Measurements from ENCODE around the gene CADM2. TPM values are rescaled to one million over a fixed set of nuclear protein-coding genes. Genes with fewer than 3 reads are reported as not detected.

CADM2 gene
- total RNA-seq, 1 experiment from 2014 or later: 0.64 TPM

GRCh38 chr3:85781806-85782205, 823.0 kb downstream of the CADM2 start:
- ChIA-PET CTCF (no interaction called here), POLR2A (no interaction called here)
- H3K4me1 ChIP-seq (ENCODE audit: control insufficient read depth, insufficient read depth, low read length): no peaks in the 10 kb centered on the region
- no TSS peak for BruUV-seq (replicated peaks)
- no peaks in the 10 kb centered on the region for H3K36me3 ChIP-seq (ENCODE audit: control insufficient read depth, insufficient read depth, low read length)
- no peak overlapping the region for H3K27ac ChIP-seq (ENCODE audit: low read length)
- intact Hi-C loops (cut with micrococcal nuclease; ENCODE audit: unreplicated experiment): no loop called here
- TF ChIP-seq, protein P1, sequence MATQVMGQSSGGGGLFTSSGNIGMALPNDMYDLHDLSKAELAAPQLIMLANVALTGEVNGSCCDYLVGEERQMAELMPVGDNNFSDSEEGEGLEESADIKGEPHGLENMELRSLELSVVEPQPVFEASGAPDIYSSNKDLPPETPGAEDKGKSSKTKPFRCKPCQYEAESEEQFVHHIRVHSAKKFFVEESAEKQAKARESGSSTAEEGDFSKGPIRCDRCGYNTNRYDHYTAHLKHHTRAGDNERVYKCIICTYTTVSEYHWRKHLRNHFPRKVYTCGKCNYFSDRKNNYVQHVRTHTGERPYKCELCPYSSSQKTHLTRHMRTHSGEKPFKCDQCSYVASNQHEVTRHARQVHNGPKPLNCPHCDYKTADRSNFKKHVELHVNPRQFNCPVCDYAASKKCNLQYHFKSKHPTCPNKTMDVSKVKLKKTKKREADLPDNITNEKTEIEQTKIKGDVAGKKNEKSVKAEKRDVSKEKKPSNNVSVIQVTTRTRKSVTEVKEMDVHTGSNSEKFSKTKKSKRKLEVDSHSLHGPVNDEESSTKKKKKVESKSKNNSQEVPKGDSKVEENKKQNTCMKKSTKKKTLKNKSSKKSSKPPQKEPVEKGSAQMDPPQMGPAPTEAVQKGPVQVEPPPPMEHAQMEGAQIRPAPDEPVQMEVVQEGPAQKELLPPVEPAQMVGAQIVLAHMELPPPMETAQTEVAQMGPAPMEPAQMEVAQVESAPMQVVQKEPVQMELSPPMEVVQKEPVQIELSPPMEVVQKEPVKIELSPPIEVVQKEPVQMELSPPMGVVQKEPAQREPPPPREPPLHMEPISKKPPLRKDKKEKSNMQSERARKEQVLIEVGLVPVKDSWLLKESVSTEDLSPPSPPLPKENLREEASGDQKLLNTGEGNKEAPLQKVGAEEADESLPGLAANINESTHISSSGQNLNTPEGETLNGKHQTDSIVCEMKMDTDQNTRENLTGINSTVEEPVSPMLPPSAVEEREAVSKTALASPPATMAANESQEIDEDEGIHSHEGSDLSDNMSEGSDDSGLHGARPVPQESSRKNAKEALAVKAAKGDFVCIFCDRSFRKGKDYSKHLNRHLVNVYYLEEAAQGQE (IDR thresholded peaks at IDR 0.05; ENCODE audit: insufficient read depth in 1 of 2, low read depth in 2 of 2, low read length in 1 of 2): no peak
- TF ChIP-seq TCF7L2 (IDR thresholded peaks at IDR 0.05; ENCODE audit: low read depth, low read length): no peak
- no peak for TF ChIP-seq POLR2AphosphoS5 (IDR thresholded peaks at IDR 0.05; ENCODE audit: low read depth, low read length)
- TF ChIP-seq, protein P2, sequence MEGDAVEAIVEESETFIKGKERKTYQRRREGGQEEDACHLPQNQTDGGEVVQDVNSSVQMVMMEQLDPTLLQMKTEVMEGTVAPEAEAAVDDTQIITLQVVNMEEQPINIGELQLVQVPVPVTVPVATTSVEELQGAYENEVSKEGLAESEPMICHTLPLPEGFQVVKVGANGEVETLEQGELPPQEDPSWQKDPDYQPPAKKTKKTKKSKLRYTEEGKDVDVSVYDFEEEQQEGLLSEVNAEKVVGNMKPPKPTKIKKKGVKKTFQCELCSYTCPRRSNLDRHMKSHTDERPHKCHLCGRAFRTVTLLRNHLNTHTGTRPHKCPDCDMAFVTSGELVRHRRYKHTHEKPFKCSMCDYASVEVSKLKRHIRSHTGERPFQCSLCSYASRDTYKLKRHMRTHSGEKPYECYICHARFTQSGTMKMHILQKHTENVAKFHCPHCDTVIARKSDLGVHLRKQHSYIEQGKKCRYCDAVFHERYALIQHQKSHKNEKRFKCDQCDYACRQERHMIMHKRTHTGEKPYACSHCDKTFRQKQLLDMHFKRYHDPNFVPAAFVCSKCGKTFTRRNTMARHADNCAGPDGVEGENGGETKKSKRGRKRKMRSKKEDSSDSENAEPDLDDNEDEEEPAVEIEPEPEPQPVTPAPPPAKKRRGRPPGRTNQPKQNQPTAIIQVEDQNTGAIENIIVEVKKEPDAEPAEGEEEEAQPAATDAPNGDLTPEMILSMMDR (IDR thresholded peaks at IDR 0.05): no peak
- TF ChIP-seq SIN3A (IDR thresholded peaks at IDR 0.05; ENCODE audit: borderline replicate concordance, insufficient read depth, low read depth, low read length): no peak
- in situ Hi-C loops (cut with HindIII; ENCODE audit: low pct_unique_long_range_greater_than_20kb, low sequenced_read_pairs): no loop called here
- no peaks in the 10 kb centered on the region for H3K27me3 ChIP-seq (ENCODE audit: control insufficient read depth, insufficient read depth, low read length)
- H3K4me3 ChIP-seq (ENCODE audit: low read depth in 2 of 2, low read length in 2 of 2): no peak overlapping the region
- ATAC-seq: no peak
- no peaks in the 10 kb centered on the region for H3K9me3 ChIP-seq (ENCODE audit: control insufficient read depth, insufficient read depth, low read depth, low read length)
- DNase-seq (ENCODE audit: low read depth, low spot score): no peak

GRCh38 chr3:85783291-85783690, 824.5 kb downstream of the CADM2 start:
- no peak overlapping the region for H3K4me3 ChIP-seq (ENCODE audit: low read depth in 2 of 2, low read length in 2 of 2)
- in situ Hi-C loops (cut with HindIII; ENCODE audit: low pct_unique_long_range_greater_than_20kb, low sequenced_read_pairs) (no loop called here), intact Hi-C loops (cut with micrococcal nuclease; ENCODE audit: unreplicated experiment) (no loop called here)
- CTCF ChIA-PET: no interaction called here
- DNase-seq (ENCODE audit: low read depth, low spot score): no peak
- BruUV-seq (replicated peaks): no TSS peak
- H3K9me3 ChIP-seq (ENCODE audit: control insufficient read depth, insufficient read depth, low read depth, low read length): no peaks in the 10 kb centered on the region
- POLR2A ChIA-PET: no interaction called here
- no peak overlapping the region for H3K27ac ChIP-seq (ENCODE audit: low read length)
- no peaks in the 10 kb centered on the region for H3K36me3 ChIP-seq (ENCODE audit: control insufficient read depth, insufficient read depth, low read length)
- H3K4me1 ChIP-seq (ENCODE audit: control insufficient read depth, insufficient read depth, low read length): no peaks in the 10 kb centered on the region
- TF ChIP-seq TCF7L2 (IDR thresholded peaks at IDR 0.05; ENCODE audit: low read depth, low read length) (no peak), SIN3A (IDR thresholded peaks at IDR 0.05; ENCODE audit: borderline replicate concordance, insufficient read depth, low read depth, low read length) (no peak), POLR2AphosphoS5 (IDR thresholded peaks at IDR 0.05; ENCODE audit: low read depth, low read length) (no peak)
- TF ChIP-seq, protein P1 (IDR thresholded peaks at IDR 0.05; ENCODE audit: insufficient read depth in 1 of 2, low read depth in 2 of 2, low read length in 1 of 2): no peak
- no peaks in the 10 kb centered on the region for H3K27me3 ChIP-seq (ENCODE audit: control insufficient read depth, insufficient read depth, low read length)
- no peak for ATAC-seq
